Cardiac septum (tissue), 1 donor: ENCODE measurements around the gene MRGPRD. TPM values are rescaled to one million over a fixed set of nuclear protein-coding genes. Genes with fewer than 3 reads are reported as not detected.

Source experiments
- DNase-seq: peaks from one replicate; pipeline ENCODE4 v3.0.0-alpha.2; 2020; ENCODE audit warnings: low spot score
- intact Hi-C: fragments of 100-400 bp; cut with DNase I; formaldehyde crosslinking; loops from one replicate; pipeline ENCODE4 v1.14.0; 2022
- total RNA-seq: library from RNA; stranded (reverse); fragmentation: NEBNext Ultra II Directional; extraction: Animal tissue kit (Norgen Biotek cat#: 25700); gene quantifications from one replicate; pipeline ENCODE4 v1.2.1, GENCODE V29; 2021
- donor health status: DM: no; HTN: no; CAD: no.

MRGPRD gene
- total RNA-seq, 1 donor from 2014 or later: not detected

- intact Hi-C loops: no loop called here
- peak; percentile 33 for DNase-seq
Measured at GRCh38 chr11:68996376-68997123, 15.8 kb upstream of the MRGPRD start.

DNA sequence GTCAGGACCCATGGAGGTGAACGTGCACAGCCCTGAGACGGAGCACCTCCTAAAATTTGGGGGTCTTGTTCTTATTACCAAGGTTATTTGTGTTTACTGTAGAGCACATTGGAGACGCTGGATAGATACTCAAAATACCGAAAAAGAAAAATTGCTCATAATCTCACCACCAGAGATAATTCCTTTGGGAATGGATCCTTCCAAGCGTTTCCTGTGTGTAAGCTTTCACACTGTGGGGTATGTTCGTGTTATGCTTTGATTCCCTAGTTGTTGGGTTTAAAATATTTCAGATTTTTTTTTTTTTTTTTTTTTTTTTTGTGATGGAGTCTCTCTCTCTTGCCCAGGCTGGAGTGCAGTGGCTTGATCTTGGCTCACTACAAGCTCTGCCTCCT lies 14.1 kb upstream of the MRGPRD start:
- DNase-seq: no peak
- intact Hi-C loops: no loop called here

GRCh38 chr11:68994161-68994893 lies 13.5 kb upstream of the MRGPRD start:
- peak; percentile 66 for DNase-seq
- intact Hi-C loops: no loop called here

DNA sequence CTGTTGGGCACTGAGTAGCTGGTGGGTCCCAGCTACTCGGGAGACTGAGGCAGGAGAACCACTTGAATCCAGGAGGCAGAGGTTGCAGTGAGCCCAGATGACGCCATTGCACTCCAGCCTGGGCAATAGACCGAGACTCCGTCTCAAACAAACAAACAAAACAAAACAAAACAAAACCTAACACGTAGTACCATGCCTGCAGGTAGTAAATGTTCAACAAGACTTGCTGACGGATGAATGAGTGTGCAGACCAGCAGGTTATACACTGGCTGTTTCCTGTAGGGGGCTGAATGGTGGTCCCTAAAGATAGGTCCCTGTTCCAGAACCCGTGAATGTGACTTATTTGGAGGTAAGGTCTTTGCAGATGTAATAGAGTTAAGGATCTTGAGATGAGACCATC lies 12.8 kb upstream of the MRGPRD start:
- intact Hi-C loops: no loop called here

GRCh38 chr11:68992743-68993255 lies 12.0 kb upstream of the MRGPRD start:
- DNase-seq: no peak
- intact Hi-C loops: no loop called here

More for the DNA sequence above, 12.8 kb upstream of the MRGPRD start:
- no peak for DNase-seq

DNA sequence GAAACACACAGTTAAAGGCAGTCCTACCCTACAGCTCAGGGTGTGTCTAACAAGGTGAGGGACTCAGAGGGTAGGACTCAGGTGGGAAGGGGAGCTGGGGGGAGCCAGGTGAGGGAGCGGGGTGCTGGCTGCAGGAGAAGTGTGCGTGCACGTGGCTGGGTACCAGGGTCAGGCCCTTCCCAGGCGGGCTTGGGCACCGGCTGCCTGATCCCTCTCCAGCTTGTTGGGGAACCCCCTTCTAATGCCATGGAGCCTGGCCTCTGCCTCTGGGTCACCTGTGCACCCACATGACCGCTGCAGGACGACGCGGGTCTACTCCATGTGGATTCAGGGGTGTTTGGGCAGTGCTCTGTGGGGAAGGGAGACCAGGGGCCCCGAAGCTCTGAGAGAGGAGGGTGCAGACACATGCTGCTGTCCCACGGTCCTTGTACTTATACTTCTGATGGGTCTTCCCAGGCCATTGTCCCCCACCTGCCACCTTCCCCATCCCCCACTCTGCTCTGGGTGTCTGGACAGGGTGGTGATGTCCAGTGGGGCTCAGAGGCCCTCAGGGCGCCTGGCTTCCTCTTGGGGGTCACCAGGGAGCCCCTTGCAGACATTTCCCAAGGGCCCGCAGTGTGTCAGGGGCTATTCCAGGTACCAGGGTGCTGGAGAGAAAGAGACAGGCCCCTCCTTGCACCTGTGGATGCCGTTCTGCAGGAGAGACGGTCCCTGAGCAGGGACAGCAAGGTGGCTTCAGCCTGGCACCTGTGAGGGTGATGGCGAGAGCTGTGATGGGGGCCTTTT lies 10.4 kb upstream of the MRGPRD start:
- intact Hi-C loops: no loop called here
- DNase-seq: peak; percentile 51

DNA sequence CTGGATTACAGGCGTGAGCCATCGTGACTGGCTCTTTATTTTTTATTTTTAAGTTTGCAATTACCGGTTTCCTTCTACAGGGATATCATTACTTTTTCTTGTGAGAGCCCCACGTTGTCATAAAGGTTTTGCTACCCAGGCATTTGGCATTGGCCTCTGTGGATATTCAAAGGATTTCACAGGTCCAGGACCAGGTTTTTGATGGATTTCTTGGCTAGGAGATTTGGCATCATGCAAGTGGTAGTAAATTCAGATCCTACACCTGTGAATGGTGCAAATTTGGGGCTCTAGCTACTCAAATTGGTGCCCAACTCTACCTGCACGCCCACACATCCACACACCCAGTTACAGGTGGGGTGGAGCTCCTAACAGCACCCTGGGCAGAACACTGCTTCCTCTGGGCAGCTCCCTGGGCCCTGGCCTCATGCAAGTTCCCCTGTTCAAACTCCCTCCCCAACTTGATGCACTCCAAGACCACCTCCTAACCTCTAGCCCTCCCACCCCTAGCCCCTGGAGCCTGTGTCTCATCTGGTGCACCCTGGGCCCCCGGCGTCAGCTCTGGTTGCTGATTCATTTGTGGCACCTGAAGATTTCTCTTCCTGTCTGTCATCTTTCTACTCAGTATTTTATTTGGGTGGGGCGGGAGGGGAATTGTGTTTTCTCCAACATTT lies 9.3 kb upstream of the MRGPRD start:
- intact Hi-C loops: no loop called here
- peak; percentile 43 for DNase-seq

DNA sequence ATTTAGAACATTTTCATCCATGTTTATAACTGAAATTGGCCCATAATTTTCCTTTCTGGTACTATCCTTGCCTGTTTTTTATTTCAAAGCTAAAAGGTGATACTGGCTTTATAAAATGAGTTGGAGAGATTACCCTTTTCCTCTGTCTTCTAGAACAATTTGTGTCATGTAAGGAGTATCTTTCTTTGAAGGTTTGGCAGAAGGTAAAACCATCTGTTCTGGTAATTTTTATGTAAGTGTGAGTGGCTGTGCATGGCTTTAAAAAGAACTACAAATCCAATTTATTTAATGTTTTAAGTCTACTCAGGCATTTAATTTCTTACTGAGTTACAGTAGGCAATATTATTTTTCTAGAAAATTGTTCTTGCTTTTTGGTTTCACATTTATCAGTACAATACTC lies 7.7 kb upstream of the MRGPRD start:
- intact Hi-C loops: no loop called here
- DNase-seq: no peak

GRCh38 chr11:68987211-68987610 lies 6.4 kb upstream of the MRGPRD start:
- intact Hi-C loops: no loop called here
- DNase-seq: no peak

DNA sequence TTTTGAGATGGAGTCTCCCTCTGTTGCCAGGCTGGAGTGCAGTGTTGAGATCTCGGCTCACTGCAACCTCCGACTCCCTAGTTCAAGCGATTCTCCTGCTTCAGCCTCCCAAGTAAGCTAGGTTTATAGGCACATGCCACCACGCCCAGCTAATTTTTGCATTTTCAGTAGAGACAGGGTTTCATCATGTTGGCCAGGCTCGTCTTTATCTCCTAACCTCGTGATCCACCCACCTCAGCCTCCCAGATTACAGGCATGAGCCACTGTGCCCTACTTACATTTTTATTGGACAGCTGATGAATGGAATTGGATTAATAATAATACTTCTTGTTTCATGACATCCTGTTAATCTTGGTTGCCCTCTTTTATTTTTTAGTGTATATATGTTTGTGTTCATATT lies 3.0 kb upstream of the MRGPRD start:
- no peak for DNase-seq
- intact Hi-C loops: no loop called here

GRCh38 chr11:68982134-68982533 lies 1.3 kb upstream of the MRGPRD start:
- intact Hi-C loops: no loop called here
- no peak for DNase-seq

- intact Hi-C loops: no loop called here
- peak; percentile 66 for DNase-seq
Measured at GRCh38 chr11:68979931-68980775, 633 bp downstream of the MRGPRD start.

DNA sequence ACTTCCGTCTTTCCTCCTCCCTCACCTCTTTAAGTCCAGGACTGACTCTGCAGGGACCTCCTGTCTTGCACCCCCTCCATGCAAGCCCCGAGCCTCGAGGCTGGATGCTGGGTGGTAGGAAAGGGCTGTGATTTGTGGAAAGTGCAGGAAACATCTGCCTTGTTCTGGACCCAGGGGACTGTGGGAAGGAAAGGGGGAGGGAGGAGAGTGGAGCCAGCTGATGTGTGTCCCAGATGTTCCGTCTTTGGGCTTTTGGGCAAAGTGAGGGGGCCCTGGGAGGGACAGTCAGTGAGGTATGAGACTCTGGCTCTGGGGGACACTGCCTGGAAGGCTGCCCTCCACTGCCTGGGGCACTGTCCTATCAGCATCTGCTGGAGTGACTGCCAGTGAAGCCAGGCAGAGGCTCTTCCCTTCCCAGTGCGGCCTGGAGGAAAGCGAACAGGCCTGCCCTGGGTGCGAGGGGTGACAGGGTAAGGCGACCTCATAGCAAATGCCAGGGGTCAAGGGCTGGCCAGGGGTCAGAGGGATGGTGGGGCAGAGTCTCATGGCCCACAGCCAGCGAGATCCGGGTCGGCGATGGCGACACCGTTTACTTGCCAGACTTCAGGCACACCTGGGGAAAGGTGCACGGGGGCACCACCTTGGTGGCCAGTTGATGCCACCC lies 1.7 kb downstream of the MRGPRD start:
- peak; percentile 72 for DNase-seq
- intact Hi-C loops: no loop called here

- DNase-seq: no peak
- intact Hi-C loops: no loop called here
Measured at GRCh38 chr11:68978626-68978930, 2.2 kb downstream of the MRGPRD start.

- intact Hi-C loops: no loop called here
- peak; percentile 51 for DNase-seq
Measured at GRCh38 chr11:68977781-68978625, 2.8 kb downstream of the MRGPRD start.

- intact Hi-C loops: no loop called here
- DNase-seq: no peak
Measured at GRCh38 chr11:68976563-68976962, 4.2 kb downstream of the MRGPRD start.

DNA sequence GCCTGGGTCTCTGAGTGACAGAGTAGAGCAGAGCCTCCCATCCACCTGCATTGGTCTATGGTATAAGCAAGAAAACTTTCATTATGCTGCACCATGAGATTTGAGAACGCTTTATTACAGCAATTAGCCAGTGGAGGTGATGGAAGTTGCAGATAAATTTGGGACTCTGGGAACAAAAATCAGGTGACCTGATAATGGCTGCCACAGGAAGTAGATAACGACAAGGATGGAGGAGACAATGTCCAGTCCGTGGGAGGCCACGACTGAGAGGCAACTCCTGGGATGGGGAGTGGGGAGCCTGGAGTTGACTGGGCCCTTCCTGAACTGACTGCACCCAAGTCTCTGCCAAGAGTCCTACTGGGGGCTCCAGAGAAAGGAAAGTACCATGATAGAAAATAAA lies 4.7 kb downstream of the MRGPRD start:
- intact Hi-C loops: no loop called here
- no peak for DNase-seq
